ENCODE data around the gene ARPC1A. TPM values are rescaled to one million over a fixed set of nuclear protein-coding genes. Genes with fewer than 3 reads are reported as not detected.
A peak's percentile ranks its signal among the peaks of the same experiment; 100 is the strongest.
"Not testable (repeated sequence)": the region's sequence is repeated elsewhere in the genome, so short reads cannot be mapped to it uniquely, and the experiment has no call there.

ARPC1A gene
- total RNA-seq, 4 donors from 2014 or later = 76.5 to 118 (median 103) TPM

- Histone ChIP-seq H3K9me3 (no peaks in the 10 kb centered on the region), H3K27me3 (no peaks in the 10 kb centered on the region), H3K36me3 (no peaks in the 10 kb centered on the region), H3K4me3 (no peak overlapping the region), H3K27ac (no peak overlapping the region), H3K4me1 (peaks cover 0 to 6% of the 10 kb centered on the region in 2 donors)
- TF ChIP-seq POLR2A (IDR thresholded peaks at IDR 0.05) (no peak), CTCF (IDR thresholded peaks at IDR 0.05) (no peak)
- no peak for DNase-seq
- intact Hi-C loops (cut with DNase I; ENCODE audit: low total_unique reads) = no loop called here
Observed at GRCh38 chr7:99324559-99324958, 1.1 kb upstream of the ARPC1A start.

GRCh38 chr7:99325001-99325493 lies 651 bp upstream of the ARPC1A start:
- intact Hi-C loops (cut with DNase I; ENCODE audit: low total_unique reads) = no loop called here
- no peaks in the 10 kb centered on the region for H3K36me3 ChIP-seq
- no peaks in the 10 kb centered on the region for H3K9me3 ChIP-seq
- peak overlapping the region; percentile 90 to 94 for H3K4me3 ChIP-seq
- TF ChIP-seq CTCF (IDR thresholded peaks at IDR 0.05) = no peak
- H3K4me1 ChIP-seq = peaks cover 0 to 6% of the 10 kb centered on the region in 2 donors
- H3K27ac ChIP-seq = peak overlapping the region; percentile 75 to 84
- H3K27me3 ChIP-seq = no peaks in the 10 kb centered on the region
- no peak for DNase-seq

GRCh38 chr7:99326408-99326782 lies 697 bp downstream of the ARPC1A start:
- H3K9me3 ChIP-seq = no peaks in the 10 kb centered on the region
- H3K27ac ChIP-seq = peak overlapping the region; percentile 75 to 84
- H3K4me3 ChIP-seq = peak overlapping the region; percentile 90 to 94
- H3K27me3 ChIP-seq = no peaks in the 10 kb centered on the region
- intact Hi-C loops (cut with DNase I; ENCODE audit: low total_unique reads) = no loop called here
- H3K36me3 ChIP-seq = no peaks in the 10 kb centered on the region
- no peak for DNase-seq
- TF ChIP-seq POLR2A (IDR thresholded peaks at IDR 0.05) = no peak
- no peak for TF ChIP-seq CTCF (IDR thresholded peaks at IDR 0.05)
- H3K4me1 ChIP-seq = peaks cover 0 to 6% of the 10 kb centered on the region in 2 donors

GRCh38 chr7:99330314-99330961 lies 4.7 kb downstream of the ARPC1A start:
- H3K27ac ChIP-seq; H3K36me3 ChIP-seq; H3K4me1 ChIP-seq; DNase-seq; H3K4me3 ChIP-seq; H3K9me3 ChIP-seq; H3K27me3 ChIP-seq; intact Hi-C loops (cut with DNase I; ENCODE audit: low total_unique reads): not testable (repeated sequence)

- no peaks in the 10 kb centered on the region for H3K27me3 ChIP-seq
- H3K27ac ChIP-seq = no peak overlapping the region
- H3K9me3 ChIP-seq = no peaks in the 10 kb centered on the region
- H3K4me1 ChIP-seq = peaks cover 0 to 6% of the 10 kb centered on the region in 2 donors
- intact Hi-C loops (cut with DNase I; ENCODE audit: low total_unique reads) = no loop called here
- TF ChIP-seq CTCF (IDR thresholded peaks at IDR 0.05) = no peak
- TF ChIP-seq POLR2A (IDR thresholded peaks at IDR 0.05) = no peak
- no peak for DNase-seq
- no peak overlapping the region for H3K4me3 ChIP-seq
- no peaks in the 10 kb centered on the region for H3K36me3 ChIP-seq
Observed at GRCh38 chr7:99331002-99331401, 5.3 kb downstream of the ARPC1A start.
